K562 (cell line): ENCODE data around the gene PLEKHO2. TPM values are rescaled to one million over a fixed set of nuclear protein-coding genes. Genes with fewer than 3 reads are reported as not detected.

ENCODE experiments used
- ATAC-seq: fragments of 200-7000 bp; cut with Tn5 transposase; 3 replicates; pipeline ENCODE4 v1.9.1; 2020; ENCODE audit warnings: moderate library complexity
- BruUV-seq: library from RNA; stranded (reverse); fragments of 400-500 nt; replicated peaks from 2 replicates; lab custom pipeline; 2021; lab: Mats Ljungman, UMichigan
- CTCF ChIA-PET: fragments of 300-600 bp; formaldehyde crosslinking; extraction: SDS; loops from one replicate; lab custom pipeline; 2021; ENCODE audit warnings: low intra/inter-chr PET ratio; lab: Yijun Ruan, JAX
- POLR2A ChIA-PET: fragments of 300-600, 350-650 bp; sonication (Branson Sonifier 250); formaldehyde crosslinking; extraction: SDS; loops from one replicate; lab custom pipeline; 2021; ENCODE audit warnings: antibody characterized with exemption, inconsistent platforms; lab: Yijun Ruan, JAX
- DNase-seq, 4 experiments: peaks; one replicate each; pipeline versions ENCODE4 v3.0.0 to v3.0.0-alpha.2; 2011 to 2018; ENCODE audit warnings: low spot score in 3 of 4, mixed read lengths in 3 of 4; ENCODE audit errors: extremely low read depth in 1 of 4
- FAIRE-seq: peaks from 2 replicates; lab custom pipeline; 2011; peaks lifted over from hg19 to GRCh38; lab: Jason Lieb, UNC
- H2AFZ ChIP-seq: 2 replicates; pipeline ENCODE4 v1.6.0; 2011; ENCODE audit warnings: low read depth, low read length, control low read depth, inconsistent platforms
- H3K27ac ChIP-seq: fragments of 200-600 bp; 3 replicates; pipeline ENCODE4 v1.8.0; 2011; ENCODE audit warnings: low read depth, mild to moderate bottlenecking, control low read depth, inconsistent platforms, low read length, moderate library complexity, mixed read lengths; ENCODE audit errors: extremely low read depth
- H3K27me3 ChIP-seq, 2 experiments: fragments of 300-600 bp in 1 of 2; 2 replicates in 1 of 2; 3 replicates in 1 of 2; pipeline versions ENCODE4 v1.6.0 to v1.8.0; 2011; ENCODE audit warnings: inconsistent platforms in 2 of 2, low read length in 2 of 2, mild to moderate bottlenecking in 1 of 2, mixed read lengths in 1 of 2, moderate library complexity in 1 of 2; ENCODE audit not compliant: control insufficient read depth in 2 of 2, insufficient read depth in 2 of 2
- H3K36me3 ChIP-seq: fragments of 300-600 bp; 3 replicates; pipeline ENCODE4 v1.8.0; 2011; ENCODE audit warnings: mild to moderate bottlenecking, low read length, inconsistent platforms; ENCODE audit not compliant: control insufficient read depth, insufficient read depth
- H3K4me1 ChIP-seq, 2 experiments: fragments of 200-600 bp in 1 of 2; replicated peaks in 1 of 2; 2 replicates in 1 of 2; 3 replicates in 1 of 2; pipeline versions ENCODE4 v1.5.1 to v1.8.0; 2011; ENCODE audit warnings: inconsistent platforms in 2 of 2, low read length in 2 of 2, mild to moderate bottlenecking in 1 of 2, mixed read lengths in 1 of 2, moderate library complexity in 1 of 2; ENCODE audit not compliant: control insufficient read depth in 2 of 2, insufficient read depth in 2 of 2
- H3K4me2 ChIP-seq: 2 replicates; pipeline ENCODE4 v1.6.1; 2011; ENCODE audit warnings: low read length, control low read depth, inconsistent platforms, mixed read lengths; ENCODE audit not compliant: insufficient read depth
- H3K4me3 ChIP-seq: fragments of 200-600 bp; sonication (generic), shearing (Covaris generic); 2 replicates; pipeline ENCODE4 v1.5.1; 2016; ENCODE audit warnings: control low read depth, inconsistent platforms
- H3K79me2 ChIP-seq: fragments of 200-600 bp; 3 replicates; pipeline ENCODE4 v1.8.0; 2011; ENCODE audit warnings: low read length, inconsistent platforms; ENCODE audit not compliant: control insufficient read depth, insufficient read depth
- H3K9ac ChIP-seq, 2 experiments: 2 replicates each; pipeline versions ENCODE4 v1.6.0 to v1.6.1; 2011; ENCODE audit warnings: low read depth in 2 of 2, low read length in 2 of 2, control low read depth in 1 of 2, inconsistent platforms in 1 of 2, mild to moderate bottlenecking in 1 of 2, mixed read lengths in 1 of 2; ENCODE audit not compliant: insufficient read depth in 1 of 2
- H3K9me1 ChIP-seq: one replicate; pipeline ENCODE4 v1.6.0; 2011; ENCODE audit warnings: inconsistent platforms, mild to moderate bottlenecking, low read length, moderate library complexity; ENCODE audit not compliant: control insufficient read depth, insufficient read depth
- H3K9me3 ChIP-seq: replicated peaks from 2 replicates; pipeline ENCODE4 v1.5.1; 2011; ENCODE audit warnings: low read depth, low read length, inconsistent platforms; ENCODE audit not compliant: control insufficient read depth, insufficient read depth
- H4K20me1 ChIP-seq: replicated peaks from 2 replicates; pipeline ENCODE4 v1.6.1; 2011; ENCODE audit warnings: low read length, inconsistent platforms, mixed read lengths; ENCODE audit not compliant: control insufficient read depth, insufficient read depth
- AFF4 ChIP-seq: sonication (generic); formaldehyde crosslinking; IDR thresholded peaks from 2 replicates; pipeline ENCODE4 v1.8.0; 2023; ENCODE audit warnings: mild to moderate bottlenecking, missing genetic modification reagents
- CBX2 ChIP-seq: fragments of 200-600 bp; sonication (generic); IDR thresholded peaks from one replicate; pipeline ENCODE4 v1.6.1; 2012; ENCODE audit warnings: mild to moderate bottlenecking, low read length, inconsistent platforms; ENCODE audit not compliant: insufficient read depth, poor library complexity, severe bottlenecking
- DDX20 ChIP-seq: fragments of 450-650 bp; IDR thresholded peaks from 2 replicates; pipeline ENCODE4 v1.6.1; 2016; ENCODE audit warnings: missing genetic modification characterization, low read depth, mild to moderate bottlenecking, missing compliant biosample characterization, moderate library complexity
- ELK1 ChIP-seq: sonication (generic); formaldehyde crosslinking; IDR thresholded peaks from 2 replicates; pipeline ENCODE4 v1.8.1; 2022; ENCODE audit warnings: missing genetic modification reagents
- FOSL1 ChIP-seq: fragments of 200-800 bp; sonication (Bioruptor generic); conservative IDR thresholded peaks from 2 replicates; pipeline ENCODE4 v1.6.1; 2016; ENCODE audit warnings: missing genetic modification characterization, missing compliant biosample characterization
- FOXA3 ChIP-seq, 2 experiments: fragments of 450-650 bp in 1 of 2; sonication (generic) in 1 of 2; formaldehyde crosslinking; IDR thresholded peaks in 1 of 2; conservative IDR thresholded peaks in 1 of 2; 2 replicates each; pipeline versions ENCODE4 v1.4.0 to v1.8.0; 2020 to 2022; ENCODE audit warnings: mild to moderate bottlenecking in 2 of 2, missing genetic modification reagents in 1 of 2
- HINFP ChIP-seq: fragments of 450-650 bp; conservative IDR thresholded peaks from 2 replicates; pipeline ENCODE4 v1.6.1; 2016; ENCODE audit warnings: missing genetic modification characterization, low read depth, mild to moderate bottlenecking, control low read depth, missing compliant biosample characterization
- KAT8 ChIP-seq: fragments of 450-650 bp; IDR thresholded peaks from 2 replicates; pipeline ENCODE4 v1.6.1; 2016; ENCODE audit warnings: low read depth, mild to moderate bottlenecking
- NR2C2 ChIP-seq, 2 experiments: fragments of 200-800 bp in 1 of 2; sonication (Bioruptor generic) in 1 of 2; sonication (generic) in 1 of 2; formaldehyde crosslinking in 1 of 2; IDR thresholded peaks; 2 replicates each; pipeline versions ENCODE4 v1.6.1 to v1.8.0; 2016 to 2022; ENCODE audit warnings: mild to moderate bottlenecking in 1 of 2, missing compliant biosample characterization in 1 of 2, missing genetic modification characterization in 1 of 2, missing genetic modification reagents in 1 of 2
- NR4A1 ChIP-seq, 2 experiments: fragments of 250-450 bp in 1 of 2; fragments of 450-650 bp in 1 of 2; sonication (Bioruptor Pico) in 1 of 2; IDR thresholded peaks; 2 replicates each; pipeline versions ENCODE4 v1.4.0 to v1.6.1; 2016 to 2020; ENCODE audit warnings: mild to moderate bottlenecking in 2 of 2, missing compliant biosample characterization in 1 of 2, missing genetic modification characterization in 1 of 2, moderate library complexity in 1 of 2
- PHF20 ChIP-seq: fragments of 450-650 bp; IDR thresholded peaks from 2 replicates; pipeline ENCODE4 v1.6.1; 2018; ENCODE audit not compliant: partially characterized antibody
- PURB ChIP-seq: sonication (generic); formaldehyde crosslinking; IDR thresholded peaks from 2 replicates; pipeline ENCODE4 v1.9.0; 2021; ENCODE audit warnings: low read depth, mild to moderate bottlenecking, missing genetic modification reagents
- SOX6 ChIP-seq: fragments of 450-650 bp; IDR thresholded peaks from 2 replicates; pipeline ENCODE4 v1.6.1; 2014; ENCODE audit warnings: mild to moderate bottlenecking
- ZFX ChIP-seq: sonication (generic); formaldehyde crosslinking; IDR thresholded peaks from 2 replicates; pipeline ENCODE4 v1.8.0; 2022; ENCODE audit warnings: mild to moderate bottlenecking, missing genetic modification reagents, moderate library complexity
- ZNF121 ChIP-seq: sonication (generic); formaldehyde crosslinking; conservative IDR thresholded peaks from 2 replicates; pipeline ENCODE4 v1.8.0; 2022; ENCODE audit warnings: missing genetic modification reagents
- ZNF175 ChIP-seq: fragments of 200-800 bp; sonication (Bioruptor generic); IDR thresholded peaks from 2 replicates; pipeline ENCODE4 v1.6.1; 2016; ENCODE audit warnings: low read depth, mild to moderate bottlenecking, missing genetic modification characterization, missing compliant biosample characterization
- WGBS: fragments of 100-300 bp; shearing (Covaris generic); methylation state at CpG from one replicate; pipeline ENCODE4 v1.1.6; 2016; ENCODE audit warnings: low coverage, mixed read lengths; ENCODE audit not compliant: insufficient coverage; ENCODE audit errors: missing lambda C conversion rate; 5-methylcytosine and 5-hydroxymethylcytosine counted together
- in situ Hi-C: fragments of 300-500 bp; cut with MboI; formaldehyde crosslinking; loops from 4 replicates; pipeline ENCODE4 v1.15.0; 2018; ENCODE audit warnings: inconsistent platforms, mixed read lengths
- intact Hi-C: fragments of 100-400 bp; cut with micrococcal nuclease; formaldehyde crosslinking; loops from 2 replicates; pipeline ENCODE4 v1.14.2; 2022
- polyA plus RNA-seq, 8 experiments: library from polyadenylated mRNA; depleted of rRNA in 4 of 8; stranded (reverse) in 5 of 8; unstranded in 3 of 8; fragments of >200 nt; fragmentation: Nextera tagmentation in 2 of 8; fragmentation: Illumina TruSeq in 1 of 8; extraction: Ambion mirVana in 2 of 8; extraction: Trizol in 1 of 8; gene quantifications; 2 replicates each; pipeline versions ENCODE4 v1.2.1 to v1.2.3, GENCODE V29; 2011 to 2014; ENCODE audit warnings: inconsistent platforms in 1 of 8, missing spikeins in 1 of 8
- total RNA-seq, 7 experiments: library from RNA; depleted of rRNA in 6 of 7; stranded (reverse); fragments of >200 nt in 6 of 7; fragmentation: Illumina TruSeq in 2 of 7; extraction: Trizol in 2 of 7; gene quantifications; 2 replicates each; pipeline versions ENCODE4 v1.2.1 to v1.2.3, GENCODE V29; 2011 to 2021; ENCODE audit warnings: low replicate concordance in 1 of 7

Gene PLEKHO2
- total and polyA plus RNA-seq, 9 of the 15 experiments (the other 6 are each of a cell fraction or from before 2014, with no cell fraction given) = 0.24 to 8.8 (median 5.5) TPM

DNA sequence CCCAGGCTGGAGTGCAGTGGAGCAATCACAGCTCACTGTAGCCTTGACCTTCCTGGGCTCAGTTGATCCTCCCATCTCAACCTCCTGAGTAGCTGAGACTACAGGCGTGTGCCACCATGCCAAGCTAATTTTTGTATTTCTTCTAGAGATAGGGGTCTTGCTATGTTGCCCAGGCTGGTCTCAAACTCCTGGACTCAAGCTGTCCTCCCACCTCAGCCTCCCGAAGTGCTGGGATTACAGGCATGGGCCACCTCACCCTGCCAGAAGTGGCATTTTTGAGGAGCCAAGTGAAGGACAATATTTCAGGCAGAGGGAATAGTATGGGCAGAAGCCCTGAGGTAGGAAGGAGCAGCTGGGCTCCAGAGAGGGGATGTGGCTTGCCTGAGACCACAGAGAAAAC lies 74.7 kb downstream of the PLEKHO2 start:
- Histone ChIP-seq H2AFZ (no peak overlapping the region), H3K27ac (no peak overlapping the region), H3K4me2 (no peak overlapping the region), H3K9me3 (no peaks in the 10 kb centered on the region), H3K4me1 (peaks cover 0 to 11% of the 10 kb centered on the region in 2 experiments; a peak in 2 of 5 replicates), H3K9ac (no peak overlapping the region), H3K4me3 (no peak overlapping the region), H3K9me1 (no peaks in the 10 kb centered on the region), H3K36me3 (no peaks in the 10 kb centered on the region), H4K20me1 (peaks cover 3% of the 10 kb centered on the region; the same call in 1 of the 2 replicates), H3K79me2 (no peaks in the 10 kb centered on the region), H3K27me3 (peaks cover 19 to 55% of the 10 kb centered on the region in 2 experiments; a peak in 4 of 5 replicates)
- FAIRE-seq (no peak), ATAC-seq (no peak), DNase-seq (no peak)
- no TSS peak for BruUV-seq
- intact Hi-C loops = no loop called here
- WGBS = 0% methylated on average over 2 of the region's 2 CpGs
- in situ Hi-C loops = no loop called here
- ChIA-PET CTCF (no interaction called here), POLR2A (no interaction called here)
- TF ChIP-seq NR2C2 (CRISPR knock-in tag; IDR thresholded peaks at IDR 0.05) (no peak), NR2C2 (tag; IDR thresholded peaks at IDR 0.05) (no peak), DDX20 (tag) (no peak), NR4A1 (CRISPR knock-in tag; IDR thresholded peaks at IDR 0.05) (no peak), NR4A1 (tag; IDR thresholded peaks at IDR 0.05) (no peak), SOX6 (no peak), ZNF121 (CRISPR knock-in tag) (no peak), AFF4 (CRISPR knock-in tag) (no peak), KAT8 (no peak), FOSL1 (no peak), PHF20 (no peak), CBX2 (no peak), FOXA3 (CRISPR knock-in tag; conservative IDR thresholded peaks at IDR 0.05 in 1 of 2, IDR thresholded peaks at IDR 0.05 in 1 of 2) (no peak), ZNF175 (CRISPR knock-in tag) (no peak), ELK1 (CRISPR knock-in tag) (no peak), HINFP (no peak), ZFX (CRISPR knock-in tag) (no peak), PURB (CRISPR knock-in tag) (no peak)
